HG03066 (cell line): ENCODE data around the gene NR2E1.

Experiments
- ATAC-seq: cut with Tn5 transposase; IDR thresholded peaks from one replicate; pipeline ENCODE4 v1.9.1; 2021; ENCODE audit warnings: low read depth; ENCODE audit not compliant: unreplicated experiment

Gene NR2E1

GRCh38 chr6:108203189-108204112 is 37.6 kb downstream of the NR2E1 start:
- no peak for ATAC-seq

GRCh38 chr6:108207013-108207412 is 41.2 kb downstream of the NR2E1 start:
- no peak for ATAC-seq

- ATAC-seq = no peak
These were observed 43.9 kb downstream of the NR2E1 start for GRCh38 chr6:108209738-108210137.

GRCh38 chr6:108210556-108210955 is 44.7 kb downstream of the NR2E1 start:
- ATAC-seq = no peak

- ATAC-seq = no peak
These were observed 45.8 kb downstream of the NR2E1 start for GRCh38 chr6:108211671-108212070.

GRCh38 chr6:108222064-108222463 is 56.2 kb downstream of the NR2E1 start:
- no peak for ATAC-seq

GRCh38 chr6:108222504-108222903 is 56.7 kb downstream of the NR2E1 start:
- ATAC-seq = no peak

- no peak for ATAC-seq
These were observed 61.5 kb downstream of the NR2E1 start for GRCh38 chr6:108227290-108227689.

- ATAC-seq = no peak
These were observed 62.6 kb downstream of the NR2E1 start for GRCh38 chr6:108228416-108228815.

GRCh38 chr6:108235127-108235526 is 69.3 kb downstream of the NR2E1 start:
- no peak for ATAC-seq

- no peak for ATAC-seq
These were observed 71.0 kb downstream of the NR2E1 start for GRCh38 chr6:108236791-108237190.

- ATAC-seq = no peak
These were observed 72.5 kb downstream of the NR2E1 start for GRCh38 chr6:108238322-108238721.
